Measurements from ENCODE around the gene UBR3. TPM values are rescaled to one million over a fixed set of nuclear protein-coding genes. Genes with fewer than 3 reads are reported as not detected.
"Not testable (repeated sequence)": the region's sequence is repeated elsewhere in the genome, so short reads cannot be mapped to it uniquely, and the experiment has no call there.

UBR3 gene
- total and polyA plus RNA-seq, 2 experiments from 2014 or later: 18.7 to 53.1 TPM

- Histone ChIP-seq H3K4me3 (no peak overlapping the region), H3K27ac (no peak overlapping the region), H3K9me3 (ENCODE audit: low read depth) (no peaks in the 10 kb centered on the region), H3K4me1 (ENCODE audit: low read depth) (peaks cover 4% of the 10 kb centered on the region), H3K36me3 (peaks cover 47% of the 10 kb centered on the region), H3K27me3 (no peaks in the 10 kb centered on the region)
- no peak for DNase-seq (ENCODE audit: low read depth in 1 of 2, low spot score in 1 of 2)
- TF ChIP-seq CTCF (IDR thresholded peaks at IDR 0.05; ENCODE audit: low read depth, low read length): no peak
Observed at GRCh38 chr2:169803480-169803879, 23.8 kb upstream of the UBR3 start.

- no peak for TF ChIP-seq CTCF (IDR thresholded peaks at IDR 0.05; ENCODE audit: low read depth, low read length)
- DNase-seq (ENCODE audit: low read depth in 1 of 2, low spot score in 1 of 2): no peak
- Histone ChIP-seq H3K27ac (no peak overlapping the region), H3K27me3 (no peaks in the 10 kb centered on the region), H3K4me1 (ENCODE audit: low read depth) (no peaks in the 10 kb centered on the region), H3K36me3 (peaks cover 70% of the 10 kb centered on the region), H3K4me3 (no peak overlapping the region), H3K9me3 (ENCODE audit: low read depth) (no peaks in the 10 kb centered on the region)
Observed at GRCh38 chr2:169806586-169806985, 20.7 kb upstream of the UBR3 start.

GRCh38 chr2:169808221-169808620, 19.0 kb upstream of the UBR3 start:
- DNase-seq (ENCODE audit: low read depth in 1 of 2, low spot score in 1 of 2): peak in 1 of 2 donors; percentile 36
- Histone ChIP-seq H3K4me1 (ENCODE audit: low read depth) (no peaks in the 10 kb centered on the region), H3K4me3 (no peak overlapping the region), H3K36me3 (peaks cover 72% of the 10 kb centered on the region), H3K27me3 (no peaks in the 10 kb centered on the region), H3K27ac (no peak overlapping the region), H3K9me3 (ENCODE audit: low read depth) (no peaks in the 10 kb centered on the region)
- TF ChIP-seq CTCF (IDR thresholded peaks at IDR 0.05; ENCODE audit: low read depth, low read length): no peak

- no peak overlapping the region for H3K27ac ChIP-seq
- H3K27me3 ChIP-seq: no peaks in the 10 kb centered on the region
- peaks cover 39% of the 10 kb centered on the region for H3K36me3 ChIP-seq
- H3K4me1 ChIP-seq (ENCODE audit: low read depth): no peaks in the 10 kb centered on the region
- DNase-seq (ENCODE audit: low read depth in 1 of 2, low spot score in 1 of 2): peak in 1 of 2 donors; percentile 62
- H3K9me3 ChIP-seq (ENCODE audit: low read depth): no peaks in the 10 kb centered on the region
- no peak for TF ChIP-seq CTCF (IDR thresholded peaks at IDR 0.05; ENCODE audit: low read depth, low read length)
- no peak overlapping the region for H3K4me3 ChIP-seq
Observed at GRCh38 chr2:169815849-169816248, 11.4 kb upstream of the UBR3 start.

- H3K36me3 ChIP-seq: peaks cover 29% of the 10 kb centered on the region
- H3K27ac ChIP-seq; H3K4me1 ChIP-seq (ENCODE audit: low read depth); H3K4me3 ChIP-seq; H3K27me3 ChIP-seq; DNase-seq (ENCODE audit: low read depth in 1 of 2, low spot score in 1 of 2); H3K9me3 ChIP-seq (ENCODE audit: low read depth): not testable (repeated sequence)
Observed at GRCh38 chr2:169816961-169817360, 10.3 kb upstream of the UBR3 start.

GRCh38 chr2:169817369-169817768, 9.9 kb upstream of the UBR3 start:
- not testable (repeated sequence) for H3K27me3 ChIP-seq; DNase-seq (ENCODE audit: low read depth in 1 of 2, low spot score in 1 of 2)

GRCh38 chr2:169818241-169818640, 9.0 kb upstream of the UBR3 start:
- Histone ChIP-seq H3K4me3 (no peak overlapping the region), H3K36me3 (peaks cover 23% of the 10 kb centered on the region)
- no peak for TF ChIP-seq CTCF (IDR thresholded peaks at IDR 0.05; ENCODE audit: low read depth, low read length)

More at GRCh38 chr2:169817369-169817768, 9.9 kb upstream of the UBR3 start:
- H3K27ac ChIP-seq; H3K4me1 ChIP-seq (ENCODE audit: low read depth); H3K4me3 ChIP-seq; H3K9me3 ChIP-seq (ENCODE audit: low read depth): not testable (repeated sequence)
- H3K36me3 ChIP-seq: peaks cover 26% of the 10 kb centered on the region

More at GRCh38 chr2:169818241-169818640, 9.0 kb upstream of the UBR3 start:
- Histone ChIP-seq H3K9me3 (ENCODE audit: low read depth) (no peaks in the 10 kb centered on the region), H3K4me1 (ENCODE audit: low read depth) (peaks cover 15% of the 10 kb centered on the region), H3K27me3 (no peaks in the 10 kb centered on the region), H3K27ac (no peak overlapping the region)
- no peak for DNase-seq (ENCODE audit: low read depth in 1 of 2, low spot score in 1 of 2)

All from cardiac muscle cell (in vitro differentiated cells and primary cell).